Naive thymus-derived CD4-positive, alpha-beta T cell (primary cell): ENCODE data around the gene SDR39U1. TPM values are rescaled to one million over a fixed set of nuclear protein-coding genes. Genes with fewer than 3 reads are reported as not detected.

Source experiments
- ATAC-seq: fragments of 150-1000 bp; cut with Tn5 transposase; 2 replicates; pipeline ENCODE4 v1.10.0; 2021; ENCODE audit warnings: mild to moderate bottlenecking, moderate library complexity
- CTCF ChIA-PET: fragments of 350-600 bp; sonication (Branson Sonifier 250); formaldehyde crosslinking; loops from one replicate; lab custom pipeline; 2021; ENCODE audit warnings: antibody characterized with exemption; lab: Charles Lee
- POLR2A ChIA-PET: fragments of 350-600 bp; sonication (Branson Sonifier 250); formaldehyde crosslinking; loops from one replicate; lab custom pipeline; 2021; ENCODE audit warnings: antibody characterized with exemption, inconsistent platforms; lab: Charles Lee
- DNase-seq, 9 donors: peaks; one replicate each; pipeline versions ENCODE4 v3.0.0 to v3.0.0-alpha.2; 2020 to 2022; ENCODE audit warnings: mixed read lengths in 1 of 9
- H3K27ac ChIP-seq: one replicate; pipeline ENCODE4 v1.7.0; 2013; ENCODE audit warnings: mild to moderate bottlenecking, low read depth, low read length, moderate library complexity
- H3K27me3 ChIP-seq, 2 donors: one replicate each; pipeline ENCODE4 v1.7.0; 2013; ENCODE audit warnings: low read length in 2 of 2, mild to moderate bottlenecking in 2 of 2, moderate library complexity in 2 of 2; ENCODE audit not compliant: control insufficient read depth in 2 of 2, insufficient read depth in 2 of 2
- H3K36me3 ChIP-seq, 3 experiments: 1 replicate in 2 of 3; 2 replicates in 1 of 3; pipeline ENCODE4 v1.7.0; 2013; ENCODE audit warnings: low read length in 3 of 3, mild to moderate bottlenecking in 3 of 3, moderate library complexity in 1 of 3; ENCODE audit not compliant: insufficient read depth in 3 of 3, control insufficient read depth in 2 of 3
- H3K4me1 ChIP-seq, 2 donors: one replicate each; pipeline ENCODE4 v1.7.0; 2013; ENCODE audit warnings: low read length in 2 of 2, mild to moderate bottlenecking in 2 of 2, moderate library complexity in 1 of 2; ENCODE audit not compliant: control insufficient read depth in 2 of 2, insufficient read depth in 2 of 2
- H3K4me3 ChIP-seq: 2 replicates; pipeline ENCODE4 v1.7.0; 2013; ENCODE audit warnings: mild to moderate bottlenecking, low read length
- H3K9me3 ChIP-seq, 3 experiments: 1 replicate in 2 of 3; 2 replicates in 1 of 3; pipeline ENCODE4 v1.7.0; 2013; ENCODE audit warnings: low read length in 3 of 3; ENCODE audit not compliant: control insufficient read depth in 2 of 3
- H3K27ac Mint-ChIP-seq, 9 donors: one replicate each; pipeline ENCODE4 v1.8.0; 2020 to 2022; ENCODE audit warnings: mixed read lengths in 9 of 9, mild to moderate bottlenecking in 8 of 9, moderate library complexity in 5 of 9, inconsistent platforms in 2 of 9
- H3K27me3 Mint-ChIP-seq, 5 donors: one replicate each; pipeline ENCODE4 v1.8.0; 2021 to 2022; ENCODE audit warnings: mixed read lengths in 5 of 5, mild to moderate bottlenecking in 1 of 5
- H3K36me3 Mint-ChIP-seq, 5 donors: one replicate each; pipeline ENCODE4 v1.8.0; 2020 to 2022; ENCODE audit warnings: mixed read lengths in 5 of 5, mild to moderate bottlenecking in 3 of 5, inconsistent platforms in 1 of 5
- H3K4me1 Mint-ChIP-seq, 7 donors: one replicate each; pipeline ENCODE4 v1.8.0; 2020 to 2022; ENCODE audit warnings: mixed read lengths in 7 of 7, mild to moderate bottlenecking in 3 of 7, inconsistent platforms in 1 of 7
- H3K4me3 Mint-ChIP-seq, 10 donors: one replicate each; pipeline ENCODE4 v1.8.0; 2020 to 2022; ENCODE audit warnings: mild to moderate bottlenecking in 10 of 10, mixed read lengths in 10 of 10, moderate library complexity in 6 of 10, inconsistent platforms in 2 of 10
- H3K9me3 Mint-ChIP-seq, 11 donors: one replicate each; pipeline ENCODE4 v1.8.0; 2020 to 2022; ENCODE audit warnings: mixed read lengths in 11 of 11, mild to moderate bottlenecking in 4 of 11, inconsistent platforms in 1 of 11, moderate library complexity in 1 of 11
- intact Hi-C, 2 donors: fragments of 100-400 bp; cut with micrococcal nuclease; formaldehyde crosslinking; loops; one replicate each; pipeline ENCODE4 v1.15.1; 2023
- polyA plus RNA-seq, 2 donors: library from polyadenylated mRNA; unstranded; fragments of 300-500 nt; fragmentation: Illumina TruSeq; gene quantifications; one replicate each; pipeline ENCODE4 v1.2.3, GENCODE V29; 2021
- total RNA-seq, 6 experiments: library from RNA in 5 of 6; stranded (reverse) in 5 of 6; gene quantifications; 1 replicate in 5 of 6; 2 replicates in 1 of 6; pipeline ENCODE4 v1.2.3 and lab custom pipeline; 2021 to 2026

Gene SDR39U1
- total and polyA plus RNA-seq, 7 experiments from 2014 or later: 64.7 to 137 (median 96.2) TPM

DNA sequence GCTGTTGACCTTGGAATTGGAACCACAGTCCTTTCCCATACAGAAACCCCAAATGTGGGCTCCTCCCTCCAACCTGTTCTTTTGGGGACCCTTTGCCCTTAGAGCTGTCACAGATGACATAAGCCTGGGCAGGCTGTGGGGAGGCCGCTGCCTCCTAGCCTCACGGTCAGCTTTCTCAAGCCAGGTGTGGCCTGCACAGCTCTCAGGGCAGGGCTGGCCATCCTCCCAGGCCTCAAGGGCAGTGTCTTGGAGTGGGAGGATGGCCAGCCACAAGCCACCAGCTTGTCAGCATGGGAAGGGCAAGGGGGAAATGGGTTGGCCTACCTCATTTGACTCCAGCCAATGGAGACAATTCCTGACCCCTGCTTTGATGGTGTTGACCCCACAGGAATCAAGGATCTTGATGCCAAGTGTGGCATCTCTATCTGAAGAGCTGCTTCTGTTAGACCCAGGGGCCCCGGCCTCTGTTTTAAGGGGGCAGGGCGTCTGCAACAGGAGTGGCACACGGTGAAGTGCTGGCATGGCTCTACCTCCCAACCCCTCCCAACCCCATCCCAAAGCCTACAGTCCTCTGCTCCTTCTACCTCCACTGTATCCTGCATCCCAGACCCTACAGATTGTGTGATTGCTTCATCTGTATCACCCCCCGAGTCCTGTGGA lies 24.6 kb downstream of the SDR39U1 start:
- ATAC-seq: no peak
- Mint-ChIP-seq H3K9me3 (no peaks in the 10 kb centered on the region), H3K27ac (no peak overlapping the region), H3K36me3 (no peaks in the 10 kb centered on the region), H3K4me3 (no peak overlapping the region), H3K4me1 (no peaks in the 10 kb centered on the region), H3K27me3 (peaks cover 0 to 7% (median 4%) of the 10 kb centered on the region in 5 donors)
- intact Hi-C loops: no loop called here
- peaks cover 0 to 4% of the 10 kb centered on the region in 2 donors for H3K4me1 ChIP-seq
- H3K27ac ChIP-seq: no peak overlapping the region
- H3K27me3 ChIP-seq: no peaks in the 10 kb centered on the region
- POLR2A ChIA-PET: no interaction called here
- no peaks in the 10 kb centered on the region for H3K36me3 ChIP-seq
- H3K9me3 ChIP-seq: no peaks in the 10 kb centered on the region
- DNase-seq: no peak
- CTCF ChIA-PET: no interaction called here
- H3K4me3 ChIP-seq: no peak overlapping the region

- no peaks in the 10 kb centered on the region for H3K9me3 ChIP-seq
- Mint-ChIP-seq H3K27me3 (peaks cover 0 to 7% (median 4%) of the 10 kb centered on the region in 5 donors), H3K27ac (no peak overlapping the region), H3K36me3 (no peaks in the 10 kb centered on the region), H3K4me1 (no peaks in the 10 kb centered on the region), H3K9me3 (no peaks in the 10 kb centered on the region), H3K4me3 (no peak overlapping the region)
- no peak overlapping the region for H3K4me3 ChIP-seq
- ATAC-seq (no peak), DNase-seq (no peak)
- H3K27me3 ChIP-seq: no peaks in the 10 kb centered on the region
- no peaks in the 10 kb centered on the region for H3K36me3 ChIP-seq
- ChIA-PET POLR2A (no interaction called here), CTCF (no interaction called here)
- intact Hi-C loops: no loop called here
- H3K27ac ChIP-seq: no peak overlapping the region
- H3K4me1 ChIP-seq: no peaks in the 10 kb centered on the region
These were observed 25.5 kb downstream of the SDR39U1 start for GRCh38 chr14:24416932-24417619.

DNA sequence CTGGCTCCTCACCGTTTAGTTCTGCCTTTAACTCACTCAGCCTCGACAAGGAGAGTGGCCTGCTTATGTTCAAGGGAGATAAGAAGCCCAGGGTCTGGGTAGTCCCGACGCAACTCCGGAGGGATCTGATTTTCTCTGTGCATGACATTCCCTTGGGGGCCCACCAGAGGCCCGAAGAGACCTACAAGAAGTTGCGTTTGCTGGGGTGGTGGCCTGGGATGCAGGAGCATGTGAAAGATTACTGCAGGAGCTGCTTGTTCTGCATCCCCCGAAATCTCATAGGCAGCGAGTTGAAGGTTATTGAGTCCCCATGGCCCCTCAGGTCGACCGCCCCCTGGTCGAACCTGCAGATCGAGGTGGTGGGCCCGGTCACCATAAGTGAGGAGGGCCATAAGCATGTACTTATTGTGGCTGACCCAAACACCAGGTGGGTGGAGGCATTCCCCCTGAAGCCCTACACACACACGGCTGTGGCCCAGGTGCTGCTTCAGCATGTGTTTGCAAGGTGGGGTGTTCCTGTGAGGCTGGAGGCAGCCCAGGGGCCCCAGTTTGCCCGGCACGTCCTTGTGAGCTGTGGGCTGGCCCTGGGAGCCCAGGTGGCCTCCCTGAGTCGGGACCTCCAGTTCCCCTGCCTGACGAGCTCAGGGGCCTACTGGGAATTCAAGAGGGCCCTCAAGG lies 26.2 kb downstream of the SDR39U1 start:
- no peak for ATAC-seq
- Histone ChIP-seq H3K27ac (no peak overlapping the region), H3K36me3 (no peaks in the 10 kb centered on the region), H3K27me3 (no peaks in the 10 kb centered on the region), H3K4me3 (no peak overlapping the region), H3K4me1 (no peaks in the 10 kb centered on the region), H3K9me3 (no peaks in the 10 kb centered on the region)
- Mint-ChIP-seq H3K27ac (no peak overlapping the region), H3K27me3 (peaks cover 0 to 7% (median 4%) of the 10 kb centered on the region in 5 donors), H3K9me3 (no peaks in the 10 kb centered on the region), H3K36me3 (no peaks in the 10 kb centered on the region), H3K4me3 (no peak overlapping the region), H3K4me1 (no peaks in the 10 kb centered on the region)
- ChIA-PET CTCF (no interaction called here), POLR2A (no interaction called here)
- DNase-seq: no peak
- intact Hi-C loops: no loop called here

DNA sequence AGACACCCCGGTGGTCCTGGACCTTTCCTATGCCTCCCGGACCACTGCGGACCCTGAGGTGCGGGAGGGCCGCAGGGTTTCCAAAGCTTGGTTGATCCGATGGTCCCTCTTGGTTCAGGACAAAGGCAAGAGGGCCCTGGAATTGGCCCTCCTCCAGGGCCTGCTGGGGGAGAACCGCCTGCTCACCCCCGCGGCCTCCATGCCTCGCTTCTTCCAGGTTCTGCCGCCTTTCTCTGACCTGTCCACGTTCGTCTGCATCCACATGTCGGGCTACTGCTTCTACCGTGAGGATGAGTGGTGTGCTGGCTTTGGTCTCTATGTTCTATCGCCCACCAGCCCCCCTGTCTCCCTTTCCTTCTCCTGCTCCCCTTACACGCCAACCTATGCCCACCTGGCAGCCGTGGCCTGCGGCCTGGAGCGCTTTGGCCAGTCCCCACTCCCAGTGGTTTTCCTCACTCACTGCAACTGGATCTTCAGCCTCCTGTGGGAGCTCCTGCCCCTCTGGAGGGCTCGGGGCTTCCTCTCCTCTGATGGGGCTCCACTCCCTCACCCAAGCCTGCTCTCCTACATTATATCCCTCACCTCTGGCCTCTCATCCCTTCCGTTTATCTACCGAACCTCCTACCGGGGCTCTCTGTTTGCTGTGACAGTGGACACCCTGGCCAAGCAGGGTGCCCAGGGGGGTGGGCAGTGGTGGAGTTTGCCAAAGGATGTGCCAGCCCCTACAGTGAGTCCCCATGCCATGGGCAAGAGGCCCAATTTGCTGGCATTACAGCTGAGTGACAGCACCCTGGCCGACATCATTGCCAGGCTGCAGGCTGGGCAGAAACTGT lies 26.9 kb downstream of the SDR39U1 start:
- no peaks in the 10 kb centered on the region for H3K9me3 ChIP-seq
- CTCF ChIA-PET: no interaction called here
- POLR2A ChIA-PET: no interaction called here
- Mint-ChIP-seq H3K4me3 (no peak overlapping the region), H3K9me3 (no peaks in the 10 kb centered on the region), H3K27ac (no peak overlapping the region), H3K4me1 (no peaks in the 10 kb centered on the region), H3K27me3 (peaks cover 0 to 7% (median 4%) of the 10 kb centered on the region in 5 donors), H3K36me3 (no peaks in the 10 kb centered on the region)
- H3K27me3 ChIP-seq: no peaks in the 10 kb centered on the region
- no peaks in the 10 kb centered on the region for H3K4me1 ChIP-seq
- no peak overlapping the region for H3K27ac ChIP-seq
- intact Hi-C loops: no loop called here
- H3K4me3 ChIP-seq: no peak overlapping the region
- H3K36me3 ChIP-seq: no peaks in the 10 kb centered on the region
- no peak for ATAC-seq
- no peak for DNase-seq

GRCh38 chr14:24414732-24415420 lies 27.7 kb downstream of the SDR39U1 start:
- Mint-ChIP-seq H3K27ac (no peak overlapping the region), H3K4me1 (no peaks in the 10 kb centered on the region), H3K4me3 (no peak overlapping the region), H3K9me3 (no peaks in the 10 kb centered on the region), H3K27me3 (peaks cover 0 to 4% (median 4%) of the 10 kb centered on the region in 5 donors), H3K36me3 (no peaks in the 10 kb centered on the region)
- H3K27ac ChIP-seq: no peak overlapping the region
- H3K9me3 ChIP-seq: no peaks in the 10 kb centered on the region
- no peak for ATAC-seq
- ChIA-PET CTCF (no interaction called here), POLR2A (no interaction called here)
- H3K4me1 ChIP-seq: no peaks in the 10 kb centered on the region
- H3K27me3 ChIP-seq: no peaks in the 10 kb centered on the region
- no peak for DNase-seq
- intact Hi-C loops: loop anchor here in 1 of 2 donors (5.0 kb wide), 1 partner anchor 48 kb away; the partner anchor contains the start of gene NFATC4
- H3K36me3 ChIP-seq: no peaks in the 10 kb centered on the region
- H3K4me3 ChIP-seq: no peak overlapping the region

DNA sequence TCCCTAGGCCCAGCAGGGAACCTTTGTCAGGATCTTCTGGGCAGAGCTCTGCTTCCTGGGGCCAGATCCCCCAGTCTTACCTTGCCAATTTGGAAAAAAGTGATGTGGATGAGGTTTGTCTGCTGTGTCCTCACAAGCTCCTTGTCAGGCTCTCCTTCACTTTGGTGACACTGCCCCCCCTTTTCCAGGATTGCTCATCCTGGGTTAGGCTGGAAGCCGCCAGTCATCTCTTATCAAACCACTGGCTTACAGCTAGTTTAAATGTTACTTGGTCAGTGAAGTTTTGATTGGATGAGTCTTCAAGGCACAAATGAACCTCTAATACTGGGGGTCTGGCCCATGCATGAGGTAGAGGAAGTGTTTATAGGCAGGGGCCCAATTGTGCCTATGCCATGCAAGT lies 28.5 kb downstream of the SDR39U1 start:
- H3K36me3 Mint-ChIP-seq: no peaks in the 10 kb centered on the region
- H3K4me1 ChIP-seq: no peaks in the 10 kb centered on the region
- intact Hi-C loops: loop anchor here in 1 of 2 donors (5.0 kb wide), 1 partner anchor 47 kb away; the partner anchor contains the start of gene NFATC4
- no peaks in the 10 kb centered on the region for H3K36me3 ChIP-seq
- ChIA-PET POLR2A (no interaction called here), CTCF (interaction anchor here (1.7 kb wide), 1 partner anchor 74 kb away, joined by 4 read pairs; the partner anchor contains the start of gene RIPK3)
- no peak overlapping the region for H3K4me3 ChIP-seq
- no peak overlapping the region for H3K4me3 Mint-ChIP-seq
- peak overlapping the region in 1 of 9 donors; percentile 26 for H3K27ac Mint-ChIP-seq
- no peaks in the 10 kb centered on the region for H3K4me1 Mint-ChIP-seq
- DNase-seq (no peak), ATAC-seq (no peak)
- H3K27me3 Mint-ChIP-seq: peaks cover 0 to 4% (median 2%) of the 10 kb centered on the region in 5 donors
- H3K9me3 ChIP-seq: no peaks in the 10 kb centered on the region
- H3K9me3 Mint-ChIP-seq: no peaks in the 10 kb centered on the region
- no peak overlapping the region for H3K27ac ChIP-seq
- H3K27me3 ChIP-seq: no peaks in the 10 kb centered on the region
